Fibroblast of skin of left quadriceps (primary cell): ENCODE measurements around the gene BCAS2.
"Not testable (repeated sequence)": the region's sequence is repeated elsewhere in the genome, so short reads cannot be mapped to it uniquely, and the experiment has no call there.

Source experiments
- DNase-seq, 2 experiments: peaks; one replicate each; pipeline ENCODE4 v3.0.0-alpha.2; 2013; ENCODE audit warnings: low read depth in 2 of 2

Gene BCAS2

GRCh38 chr1:114581335-114582287, at the start of gene BCAS2:
BCAS2 (minus strand) TSS chr1:114581615; CDS start chr1:114581591, 24 bp downstream.
- peak; percentile 97 for DNase-seq

- no peak for DNase-seq
Measured at GRCh38 chr1:114627107-114627506, 45.7 kb upstream of the BCAS2 start.

GRCh38 chr1:114623364-114623763, 41.9 kb upstream of the BCAS2 start:
- DNase-seq = no peak

DNA sequence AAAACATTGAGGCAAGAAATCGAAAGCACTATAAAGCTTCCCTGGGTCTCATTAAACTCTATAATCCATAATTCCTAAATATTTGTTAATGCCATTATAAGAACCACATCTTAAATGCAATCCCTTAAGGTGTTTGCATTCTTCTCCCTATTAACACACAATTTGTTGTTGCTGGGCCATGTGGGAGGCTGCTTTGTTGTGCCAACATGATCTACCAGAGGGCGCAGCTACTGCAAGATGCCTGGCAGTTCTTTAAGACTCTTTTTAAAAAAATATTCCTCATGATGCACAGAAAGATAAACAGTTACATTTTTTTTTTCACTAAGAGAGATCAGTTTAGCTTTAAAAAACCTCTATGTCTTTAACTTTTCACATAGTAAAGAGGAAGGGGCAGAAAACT, 39.0 kb upstream of the BCAS2 start:
- DNase-seq = no peak

- DNase-seq = no peak
Measured at GRCh38 chr1:114618606-114619005, 37.2 kb upstream of the BCAS2 start.

GRCh38 chr1:114610546-114611245, 29.3 kb upstream of the BCAS2 start:
- DNase-seq = peak; percentile 1 to 3

- DNase-seq = no peak
Measured at GRCh38 chr1:114609826-114610225, 28.4 kb upstream of the BCAS2 start.

DNA sequence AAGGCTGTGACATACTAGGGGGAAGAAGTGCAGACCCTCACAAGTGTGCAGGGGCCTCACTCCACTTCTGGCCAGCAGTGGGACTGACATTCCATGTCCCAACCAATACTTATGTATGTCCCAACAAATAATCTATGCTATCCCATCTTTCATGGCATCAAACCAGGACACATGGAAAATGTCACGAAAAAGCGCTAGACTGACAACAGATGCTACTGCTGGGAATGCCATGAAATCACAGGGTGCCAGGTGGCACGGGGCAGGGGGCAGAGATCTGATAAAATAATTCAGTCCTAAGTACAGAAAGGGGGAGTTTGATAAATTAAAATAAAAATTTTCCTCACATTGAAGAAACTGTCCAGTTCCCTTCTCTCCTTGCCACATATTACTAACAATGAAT, 27.6 kb upstream of the BCAS2 start:
- no peak for DNase-seq

- DNase-seq = no peak
Measured at GRCh38 chr1:114607223-114607622, 25.8 kb upstream of the BCAS2 start.

DNA sequence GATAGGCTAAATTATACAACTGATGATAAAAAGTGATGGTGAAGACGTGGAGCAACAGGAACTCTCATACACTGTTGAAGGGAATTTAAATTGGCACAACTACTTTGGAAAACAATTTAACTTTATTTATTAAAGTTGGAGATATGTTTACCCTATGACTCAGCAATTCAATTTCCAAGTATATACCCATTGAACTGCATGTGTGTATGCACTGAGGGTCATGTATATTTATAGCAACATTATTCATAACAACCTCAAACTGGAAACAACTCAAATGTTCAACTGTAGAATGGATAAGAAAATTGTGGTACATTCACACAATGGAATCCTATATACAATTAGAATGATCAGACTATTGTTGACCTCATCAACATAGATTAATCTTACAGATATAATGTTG, 16.5 kb upstream of the BCAS2 start:
- DNase-seq = no peak

- DNase-seq = no peak
Measured at GRCh38 chr1:114595602-114596001, 14.2 kb upstream of the BCAS2 start.

DNA sequence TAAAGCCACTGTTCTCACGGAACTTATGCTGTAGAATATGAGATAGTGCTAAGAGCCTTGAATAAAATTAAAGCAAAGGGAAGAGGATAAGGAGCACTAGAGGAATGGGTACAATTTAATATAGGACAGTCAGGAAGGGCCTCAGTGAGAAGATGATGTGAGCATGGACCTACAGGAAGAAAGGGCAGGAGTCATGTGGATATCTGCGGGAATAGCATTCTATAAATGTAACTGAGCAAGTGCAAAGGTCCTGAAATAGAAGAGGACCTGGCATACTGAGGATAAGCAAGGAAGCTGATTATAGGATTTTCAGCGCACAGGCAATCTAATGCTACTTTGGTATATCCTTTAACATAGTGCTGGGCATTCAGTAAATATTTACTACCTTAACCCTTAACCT, 12.6 kb upstream of the BCAS2 start:
- DNase-seq = no peak

DNA sequence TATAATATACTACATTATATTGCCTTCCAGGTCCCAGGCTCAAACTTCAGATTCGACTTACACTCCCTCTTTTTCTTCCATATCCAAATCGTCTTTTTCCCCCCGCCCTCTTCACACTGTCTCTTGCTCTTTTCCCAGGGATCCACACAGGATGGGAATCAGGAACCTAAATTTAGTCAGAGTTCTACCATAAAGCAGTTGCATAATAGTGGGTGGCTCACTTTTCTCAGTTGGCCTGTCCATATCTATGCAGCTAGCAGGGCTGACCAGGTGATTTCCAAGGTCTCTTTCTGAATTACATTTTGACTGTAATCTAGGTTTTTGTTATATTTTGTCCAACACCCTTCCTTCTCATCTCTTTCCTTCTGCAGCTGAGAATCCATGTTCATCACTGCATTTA, 7.7 kb upstream of the BCAS2 start:
- no peak for DNase-seq

GRCh38 chr1:114588196-114588689, 6.8 kb upstream of the BCAS2 start:
- DNase-seq = no peak

- DNase-seq = no peak
Measured at GRCh38 chr1:114587203-114587991, 6.0 kb upstream of the BCAS2 start.

DNA sequence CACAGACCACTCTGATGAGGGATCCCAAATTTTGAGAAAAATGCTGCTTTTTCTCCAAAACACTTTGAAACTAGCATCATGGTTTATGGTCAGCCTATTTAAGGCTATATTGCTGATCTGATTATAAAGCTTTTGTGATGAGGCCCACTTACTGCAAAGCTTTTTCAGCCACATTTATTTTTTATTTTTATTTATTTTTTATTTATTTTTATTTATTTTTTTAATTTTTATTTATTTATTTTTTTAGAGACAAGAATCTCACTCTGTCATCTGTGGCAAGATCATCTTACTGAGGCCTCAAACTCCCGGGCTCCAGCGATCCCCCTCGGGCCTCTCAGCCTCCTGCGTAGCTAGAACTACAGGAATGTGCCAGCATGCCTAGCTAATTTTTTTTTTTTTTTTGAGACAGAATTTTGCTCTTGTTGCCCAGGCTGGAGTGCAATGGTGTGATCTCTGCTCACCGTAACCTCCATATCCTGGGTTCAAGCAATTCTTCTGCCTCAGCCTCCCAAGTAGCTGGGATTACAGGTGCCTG, 5.2 kb upstream of the BCAS2 start:
- DNase-seq = no peak

- DNase-seq = peak; percentile 19 to 21
Measured at GRCh38 chr1:114585231-114585630, 3.8 kb upstream of the BCAS2 start.

DNA sequence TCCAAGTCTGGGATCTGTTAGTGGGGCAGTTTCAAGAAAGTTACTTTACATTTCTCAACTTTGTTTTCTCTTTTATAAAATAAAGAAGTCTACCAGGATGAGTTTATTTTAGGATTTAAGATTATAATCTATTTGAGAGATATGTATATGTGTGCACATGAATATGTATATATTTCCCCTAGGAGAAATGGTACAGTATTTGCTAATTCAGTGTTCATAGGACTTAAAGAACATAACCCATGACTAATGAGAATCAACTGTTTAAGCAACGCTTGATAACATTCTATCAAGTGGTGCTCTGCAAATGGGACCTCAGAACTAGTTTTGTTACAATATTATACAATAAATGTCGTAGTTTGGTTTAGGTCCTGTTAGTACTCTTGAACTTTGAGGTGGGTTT, 7.0 kb downstream of the BCAS2 start:
- DNase-seq = no peak

DNA sequence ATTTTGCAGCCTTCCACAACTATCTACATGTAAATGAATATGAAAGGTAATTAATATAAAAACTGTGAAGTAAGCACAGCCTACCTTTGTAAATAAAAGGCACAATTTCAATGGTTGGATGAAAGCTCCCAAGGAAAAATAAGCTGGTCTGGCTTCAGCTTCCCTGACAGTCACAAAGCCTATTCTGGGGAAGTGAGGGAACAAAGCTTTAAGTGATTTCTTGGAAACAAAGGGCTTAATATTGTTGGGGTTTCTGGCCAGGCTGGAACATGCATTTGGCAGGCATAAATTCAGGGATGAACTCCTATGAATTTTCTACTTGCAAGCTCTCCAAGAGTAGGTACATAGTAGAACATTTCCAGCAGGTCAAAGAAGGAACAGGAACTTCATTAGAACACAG, 17.3 kb downstream of the BCAS2 start:
- DNase-seq = no peak

- DNase-seq = not testable (repeated sequence)
Measured at GRCh38 chr1:114562978-114563510, 18.4 kb downstream of the BCAS2 start.

DNA sequence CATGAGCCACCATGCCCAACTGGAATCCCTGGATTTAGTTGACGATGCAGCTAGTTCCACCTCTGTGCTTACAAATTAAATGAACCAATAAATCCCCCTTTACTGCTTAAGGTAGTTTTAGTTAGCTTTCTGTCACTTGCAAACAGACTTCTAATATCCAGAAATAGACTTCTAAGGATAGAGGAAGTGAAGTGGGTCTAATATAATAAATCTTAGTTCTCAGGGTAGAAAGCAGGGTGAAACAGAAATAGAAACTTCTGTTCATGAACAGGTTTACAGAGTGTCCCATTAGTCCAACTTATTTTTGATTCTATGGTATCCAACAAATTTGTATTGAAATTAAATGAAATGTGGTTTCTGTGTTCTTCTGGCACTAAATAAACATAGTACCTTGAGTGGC, 20.1 kb downstream of the BCAS2 start:
- DNase-seq = no peak
